Effector memory CD4-positive, alpha-beta T cell (primary cell): ENCODE results near the gene TRIM45.

Source experiments
- DNase-seq, 3 donors: peaks; one replicate each; pipeline ENCODE4 v3.0.0-alpha.2; 2020
- H3K27ac ChIP-seq: 2 replicates; pipeline ENCODE4 v1.7.0; 2013; ENCODE audit warnings: mild to moderate bottlenecking, low read length, moderate library complexity; ENCODE audit not compliant: insufficient read depth, poor library complexity, severe bottlenecking
- H3K27me3 ChIP-seq: replicated peaks from 2 replicates; pipeline ENCODE4 v1.7.0; 2013; ENCODE audit warnings: mild to moderate bottlenecking, low read length; ENCODE audit not compliant: insufficient read depth, control insufficient read depth, poor library complexity, severe bottlenecking
- H3K36me3 ChIP-seq: 2 replicates; pipeline ENCODE4 v1.7.0; 2013; ENCODE audit warnings: mild to moderate bottlenecking, low read length, moderate library complexity; ENCODE audit not compliant: control insufficient read depth, insufficient read depth
- H3K4me1 ChIP-seq: 2 replicates; pipeline ENCODE4 v1.7.0; 2013; ENCODE audit warnings: low read length, mild to moderate bottlenecking; ENCODE audit not compliant: control insufficient read depth, insufficient read depth, poor library complexity, severe bottlenecking
- H3K4me3 ChIP-seq: 2 replicates; pipeline ENCODE4 v1.7.0; 2013; ENCODE audit warnings: low read length, low read depth, mild to moderate bottlenecking; ENCODE audit not compliant: insufficient read depth, poor library complexity, severe bottlenecking
- H3K9me3 ChIP-seq: 2 replicates; pipeline ENCODE4 v1.7.0; 2013; ENCODE audit warnings: mild to moderate bottlenecking, low read length, moderate library complexity; ENCODE audit not compliant: control insufficient read depth

TRIM45 gene

DNA sequence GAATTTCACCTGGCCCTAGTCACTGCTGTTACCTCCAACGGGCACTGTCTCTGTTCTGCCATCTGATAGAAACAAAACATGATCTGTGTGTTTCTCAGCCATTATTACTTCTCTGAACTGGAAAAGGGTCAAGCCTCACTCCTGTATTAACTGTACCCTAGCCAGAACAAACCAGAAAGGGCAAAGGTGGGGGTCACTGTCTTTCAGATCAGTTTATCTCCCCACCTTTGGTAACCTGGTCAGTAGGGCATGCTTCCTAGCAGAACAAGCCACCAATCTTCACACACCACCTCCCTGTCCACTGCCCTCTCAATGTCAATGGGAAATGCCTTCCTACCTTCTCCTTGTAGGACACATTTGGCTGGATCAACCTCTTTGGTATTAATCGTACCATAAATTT, 3.9 kb downstream of the TRIM45 start:
- DNase-seq = no peak
- Histone ChIP-seq H3K4me1 (no peaks in the 10 kb centered on the region), H3K27me3 (no peaks in the 10 kb centered on the region), H3K9me3 (no peaks in the 10 kb centered on the region), H3K36me3 (no peaks in the 10 kb centered on the region), H3K27ac (no peak overlapping the region), H3K4me3 (no peak overlapping the region)

DNA sequence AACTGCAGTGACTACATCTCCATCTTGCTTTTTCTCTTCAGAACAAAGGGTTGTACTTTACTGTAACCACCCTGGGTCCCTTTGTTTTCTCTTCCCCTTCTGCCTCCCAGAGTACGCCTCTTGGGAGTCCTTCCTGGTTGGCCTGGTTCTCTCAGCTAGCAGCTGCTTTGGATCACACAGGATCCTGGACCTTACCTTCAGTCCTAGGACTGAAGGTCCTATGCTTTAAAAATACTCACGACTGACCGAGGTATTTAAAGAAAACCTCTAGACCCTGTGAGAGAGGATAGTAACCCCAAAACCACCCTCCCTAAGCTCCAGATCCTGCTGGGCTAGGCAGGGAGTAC, 4.8 kb downstream of the TRIM45 start:
- Histone ChIP-seq H3K4me3 (no peak overlapping the region), H3K27me3 (no peaks in the 10 kb centered on the region), H3K9me3 (no peaks in the 10 kb centered on the region), H3K36me3 (no peaks in the 10 kb centered on the region), H3K27ac (no peak overlapping the region), H3K4me1 (no peaks in the 10 kb centered on the region)
- DNase-seq = no peak

DNA sequence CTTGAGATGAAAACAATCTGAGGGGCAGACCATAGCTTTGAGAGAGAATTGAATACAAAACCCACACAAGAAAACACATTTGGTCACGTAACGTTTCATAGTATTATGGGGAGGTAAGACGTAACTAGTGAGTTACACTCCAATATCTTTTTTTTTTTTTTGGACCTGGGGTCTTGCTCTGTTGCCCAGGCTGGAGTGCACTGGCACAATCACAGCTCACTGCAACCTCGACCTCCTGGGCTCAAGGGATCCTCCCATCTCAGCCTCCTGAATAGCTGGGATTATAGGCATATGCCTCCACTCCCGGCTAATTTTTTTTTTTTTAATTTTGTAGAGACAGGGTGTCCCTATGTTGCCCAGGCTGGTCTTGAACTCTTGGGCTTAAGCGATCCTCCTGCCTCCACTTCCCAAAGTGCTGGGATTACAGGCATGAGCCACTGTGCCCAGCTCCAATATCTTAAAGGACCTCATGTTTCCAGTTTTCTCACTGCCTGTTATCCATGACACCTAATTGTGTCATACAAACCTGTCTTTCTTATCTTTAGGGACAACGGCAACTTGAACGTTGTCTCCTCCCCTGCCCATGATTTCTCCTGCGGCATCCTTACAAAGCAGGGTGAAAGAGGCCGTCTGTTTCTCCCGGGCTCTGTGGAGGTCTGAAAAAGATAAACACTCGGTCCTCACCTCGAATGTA, 5.3 kb downstream of the TRIM45 start:
- Histone ChIP-seq H3K27me3 (no peaks in the 10 kb centered on the region), H3K36me3 (no peaks in the 10 kb centered on the region), H3K4me3 (no peak overlapping the region), H3K27ac (no peak overlapping the region), H3K9me3 (no peaks in the 10 kb centered on the region), H3K4me1 (no peaks in the 10 kb centered on the region)
- DNase-seq = no peak

DNA sequence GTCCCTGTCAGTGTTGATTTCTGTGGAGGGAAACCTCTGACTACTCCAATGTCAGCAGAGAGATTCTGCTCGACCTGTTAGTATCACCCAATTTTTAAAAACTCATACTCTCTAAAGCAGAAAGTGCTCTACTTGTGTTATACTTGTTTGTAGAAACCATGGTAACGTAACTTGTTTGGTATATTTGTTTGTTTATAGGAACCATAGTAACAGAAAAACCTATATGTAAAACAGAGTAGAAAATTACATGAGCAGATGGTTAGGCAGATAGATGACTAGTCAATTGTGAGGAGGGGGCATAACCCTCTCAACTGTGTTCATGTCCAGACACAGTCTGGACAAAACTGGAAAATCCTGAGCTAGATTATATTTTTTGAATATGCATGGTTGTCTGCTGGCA, 6.7 kb downstream of the TRIM45 start:
- Histone ChIP-seq H3K27me3 (no peaks in the 10 kb centered on the region), H3K4me3 (no peak overlapping the region), H3K9me3 (no peaks in the 10 kb centered on the region), H3K36me3 (no peaks in the 10 kb centered on the region), H3K4me1 (no peaks in the 10 kb centered on the region), H3K27ac (no peak overlapping the region)
- DNase-seq = no peak

DNA sequence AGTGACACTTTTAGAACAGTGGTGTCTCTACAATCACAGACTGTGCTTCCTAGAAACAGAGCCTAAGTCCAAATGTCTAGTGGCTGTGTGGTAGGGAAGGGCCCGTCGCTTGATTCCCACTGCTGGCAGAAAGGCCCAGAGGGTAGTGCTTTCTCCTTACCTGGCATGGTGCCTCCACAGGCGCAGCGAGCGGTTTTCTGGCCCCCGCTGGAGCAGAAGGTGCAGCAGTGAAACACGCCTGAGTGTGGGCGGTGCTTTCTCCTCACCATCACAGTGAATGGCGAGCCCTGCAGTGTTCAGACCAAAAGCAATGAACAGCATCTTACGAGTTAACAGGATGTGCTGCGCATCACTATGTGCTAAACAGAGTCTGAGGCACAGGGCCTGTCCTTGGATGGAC, 8.3 kb downstream of the TRIM45 start:
- Histone ChIP-seq H3K36me3 (no peaks in the 10 kb centered on the region), H3K4me3 (no peak overlapping the region), H3K27me3 (no peaks in the 10 kb centered on the region), H3K27ac (no peak overlapping the region), H3K9me3 (no peaks in the 10 kb centered on the region), H3K4me1 (no peaks in the 10 kb centered on the region)
- DNase-seq = no peak

DNA sequence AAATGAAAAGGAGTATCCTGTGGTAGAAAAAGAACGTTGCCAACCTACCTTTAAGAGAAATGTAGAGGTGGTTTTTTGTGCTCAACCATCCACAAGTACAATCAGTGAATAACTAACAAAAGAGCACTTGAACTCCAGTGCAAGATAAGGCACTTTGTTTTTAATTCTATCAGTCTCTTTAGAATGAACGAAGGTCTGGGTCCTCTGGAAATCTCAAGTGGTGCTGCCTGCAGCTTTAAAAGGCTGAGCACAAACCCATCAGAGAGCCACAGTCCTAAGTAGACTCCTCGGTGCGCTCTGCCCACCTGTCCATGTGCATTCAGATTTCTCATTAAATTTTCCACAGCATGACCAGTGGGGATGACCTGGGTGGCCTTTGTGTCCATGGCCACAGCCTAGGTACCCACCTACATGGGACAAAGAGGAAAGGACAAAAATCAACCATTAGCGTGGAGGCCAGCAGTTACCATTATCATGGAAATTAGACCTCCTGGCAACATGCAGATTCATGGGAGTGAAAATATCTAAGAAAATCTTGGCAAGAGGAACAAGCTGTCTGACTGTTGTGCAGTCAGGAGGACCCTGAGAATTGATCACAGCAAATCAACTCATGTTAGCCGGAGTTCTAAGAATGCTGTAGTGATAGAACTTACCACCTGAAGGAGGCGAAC, 9.4 kb downstream of the TRIM45 start:
- Histone ChIP-seq H3K27ac (no peak overlapping the region), H3K4me1 (no peaks in the 10 kb centered on the region), H3K27me3 (no peaks in the 10 kb centered on the region), H3K9me3 (no peaks in the 10 kb centered on the region), H3K4me3 (no peak overlapping the region), H3K36me3 (no peaks in the 10 kb centered on the region)
- DNase-seq = no peak

DNA sequence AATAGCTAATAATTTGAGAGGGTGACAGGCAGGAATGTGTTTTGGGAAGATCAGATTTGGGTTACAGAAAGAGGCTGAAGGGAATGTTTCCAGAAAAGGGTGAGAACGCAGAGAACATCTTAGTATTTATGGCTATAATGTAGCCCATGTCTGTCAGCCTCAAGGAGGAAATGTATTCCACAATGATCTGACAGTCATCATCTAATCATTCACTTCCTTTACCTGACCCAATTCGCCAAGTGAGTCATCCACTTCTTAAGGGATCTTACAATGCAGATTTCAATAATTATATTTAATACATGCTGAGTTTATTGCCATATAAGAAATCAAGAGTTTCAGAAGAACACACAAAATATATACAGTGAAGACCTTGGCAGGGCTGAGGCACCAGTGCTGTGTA, 10.8 kb downstream of the TRIM45 start:
- no peak for DNase-seq
- no peak overlapping the region for H3K4me3 ChIP-seq
- no peak overlapping the region for H3K27ac ChIP-seq
- H3K4me1 ChIP-seq = no peaks in the 10 kb centered on the region
- no peaks in the 10 kb centered on the region for H3K27me3 ChIP-seq
- H3K36me3 ChIP-seq = no peaks in the 10 kb centered on the region
- no peaks in the 10 kb centered on the region for H3K9me3 ChIP-seq

GRCh38 chr1:117107364-117107763, 14.2 kb downstream of the TRIM45 start:
- no peaks in the 10 kb centered on the region for H3K36me3 ChIP-seq
- no peak overlapping the region for H3K4me3 ChIP-seq
- DNase-seq = no peak
- H3K27me3 ChIP-seq = no peaks in the 10 kb centered on the region
- no peak overlapping the region for H3K27ac ChIP-seq
- no peaks in the 10 kb centered on the region for H3K4me1 ChIP-seq
- H3K9me3 ChIP-seq = no peaks in the 10 kb centered on the region

GRCh38 chr1:117106478-117106877, 15.1 kb downstream of the TRIM45 start:
- no peak for DNase-seq
- Histone ChIP-seq H3K4me1 (no peaks in the 10 kb centered on the region), H3K4me3 (no peak overlapping the region), H3K27ac (no peak overlapping the region), H3K27me3 (no peaks in the 10 kb centered on the region), H3K36me3 (no peaks in the 10 kb centered on the region), H3K9me3 (no peaks in the 10 kb centered on the region)

GRCh38 chr1:117105722-117106121, 15.8 kb downstream of the TRIM45 start:
- no peak overlapping the region for H3K4me3 ChIP-seq
- no peak overlapping the region for H3K27ac ChIP-seq
- H3K9me3 ChIP-seq = no peaks in the 10 kb centered on the region
- DNase-seq = no peak
- no peaks in the 10 kb centered on the region for H3K4me1 ChIP-seq
- no peaks in the 10 kb centered on the region for H3K27me3 ChIP-seq
- H3K36me3 ChIP-seq = peaks cover 2% of the 10 kb centered on the region
